ENCODE results near the gene FAM180A. TPM values are rescaled to one million over a fixed set of nuclear protein-coding genes. Genes with fewer than 3 reads are reported as not detected.

Gene FAM180A
- total RNA-seq, 1 donor from 2014 or later = not detected

GRCh38 chr7:135729230-135729629 is 19.4 kb downstream of the FAM180A start:
- no peaks in the 10 kb centered on the region for H3K27me3 Mint-ChIP-seq (ENCODE audit: low read depth)
- H3K4me1 Mint-ChIP-seq = peaks cover 17% of the 10 kb centered on the region
- no peak overlapping the region for H3K27ac Mint-ChIP-seq
- no peaks in the 10 kb centered on the region for H3K9me3 Mint-ChIP-seq
- no peaks in the 10 kb centered on the region for H3K36me3 Mint-ChIP-seq
- no peak for DNase-seq (ENCODE audit: low spot score in 2 of 2, unreplicated experiment in 2 of 2)
- H3K4me3 Mint-ChIP-seq = no peak overlapping the region
- no peak for TF ChIP-seq CTCF (IDR thresholded peaks at IDR 0.05; ENCODE audit: unreplicated experiment)

GRCh38 chr7:135728136-135728669 is 20.4 kb downstream of the FAM180A start, which contains the start of gene SLC13A4:
Gene SLC13A4 (minus strand): TSS chr7:135728186. CDS start chr7:135727496, 690 bp downstream.
- Mint-ChIP-seq H3K4me3 (no peak within 1 kb of the TSS), H3K27me3 (ENCODE audit: low read depth) (no peaks in the 10 kb centered on the region), H3K4me1 (peaks cover 17% of the 10 kb centered on the region), H3K9me3 (no peaks in the 10 kb centered on the region), H3K27ac (no peak within 1 kb of the TSS), H3K36me3 (no peaks in the 10 kb centered on the region)
- no peak for TF ChIP-seq CTCF (IDR thresholded peaks at IDR 0.05; ENCODE audit: unreplicated experiment)
- no peak for DNase-seq (ENCODE audit: low spot score in 2 of 2, unreplicated experiment in 2 of 2)

GRCh38 chr7:135726911-135727673 is 21.5 kb downstream of the FAM180A start:
- no peak overlapping the region for H3K4me3 Mint-ChIP-seq
- H3K4me1 Mint-ChIP-seq = peaks cover 17% of the 10 kb centered on the region
- no peak for DNase-seq (ENCODE audit: low spot score in 2 of 2, unreplicated experiment in 2 of 2)
- TF ChIP-seq CTCF (IDR thresholded peaks at IDR 0.05; ENCODE audit: unreplicated experiment) = no peak
- no peaks in the 10 kb centered on the region for H3K36me3 Mint-ChIP-seq
- H3K27ac Mint-ChIP-seq = no peak overlapping the region
- H3K27me3 Mint-ChIP-seq (ENCODE audit: low read depth) = no peaks in the 10 kb centered on the region
- no peaks in the 10 kb centered on the region for H3K9me3 Mint-ChIP-seq

DNA sequence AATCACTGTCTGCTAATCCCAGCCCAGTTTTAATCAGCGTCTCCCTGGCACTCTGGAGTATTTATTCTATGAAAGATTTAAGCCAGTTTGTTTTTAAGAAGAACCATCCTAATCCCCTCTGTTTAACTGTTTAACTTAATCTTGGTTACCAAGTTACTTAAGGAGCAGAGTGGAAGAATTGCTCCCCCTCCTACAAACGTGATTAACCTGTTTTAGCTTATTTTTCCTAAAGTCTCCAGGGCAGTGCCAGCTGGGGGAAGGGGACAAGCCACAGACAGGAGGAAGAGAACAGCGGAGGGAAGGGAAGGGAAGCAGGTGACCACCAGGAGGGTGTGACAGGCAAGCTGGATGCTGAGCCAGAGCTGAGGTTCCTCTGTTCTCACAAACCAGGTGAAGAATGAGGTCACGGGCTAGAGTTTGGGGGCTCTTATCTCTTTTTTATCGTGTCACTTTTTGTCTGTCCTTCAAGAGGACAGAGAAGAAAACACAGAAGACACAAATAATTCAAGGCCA is 22.3 kb downstream of the FAM180A start:
- no peaks in the 10 kb centered on the region for H3K27me3 Mint-ChIP-seq (ENCODE audit: low read depth)
- no peaks in the 10 kb centered on the region for H3K36me3 Mint-ChIP-seq
- H3K4me1 Mint-ChIP-seq = peaks cover 10% of the 10 kb centered on the region
- no peak for TF ChIP-seq CTCF (IDR thresholded peaks at IDR 0.05; ENCODE audit: unreplicated experiment)
- DNase-seq (ENCODE audit: low spot score in 2 of 2, unreplicated experiment in 2 of 2) = no peak
- H3K9me3 Mint-ChIP-seq = no peaks in the 10 kb centered on the region
- H3K4me3 Mint-ChIP-seq = no peak overlapping the region
- H3K27ac Mint-ChIP-seq = peak overlapping the region; percentile 28

GRCh38 chr7:135723411-135723810 is 25.2 kb downstream of the FAM180A start:
- no peak for DNase-seq (ENCODE audit: low spot score in 2 of 2, unreplicated experiment in 2 of 2)
- Mint-ChIP-seq H3K4me1 (peaks cover 11% of the 10 kb centered on the region), H3K36me3 (no peaks in the 10 kb centered on the region), H3K27ac (no peak overlapping the region), H3K9me3 (no peaks in the 10 kb centered on the region), H3K27me3 (ENCODE audit: low read depth) (no peaks in the 10 kb centered on the region), H3K4me3 (no peak overlapping the region)
- TF ChIP-seq CTCF (IDR thresholded peaks at IDR 0.05; ENCODE audit: unreplicated experiment) = no peak
